K562 (cell line): ENCODE results near the gene MSI1. TPM values are rescaled to one million over a fixed set of nuclear protein-coding genes. Genes with fewer than 3 reads are reported as not detected.
A peak's percentile ranks its signal among the peaks of the same experiment; 100 is the strongest.

Experiments used
- ADNP ChIP-seq: fragments of 200-800 bp; sonication (Bioruptor generic); IDR thresholded peaks from 2 replicates; pipeline ENCODE4 v1.6.1; 2016; ENCODE audit warnings: missing genetic modification characterization, missing compliant biosample characterization
- BCOR ChIP-seq: fragments of 450-650 bp; IDR thresholded peaks from 2 replicates; pipeline ENCODE4 v1.6.1; 2016
- BMI1 ChIP-seq: fragments of 150-350 bp; IDR thresholded peaks from 2 replicates; pipeline ENCODE4 v1.6.1; 2014; ENCODE audit warnings: low read length
- CBFA2T2 ChIP-seq: fragments of 450-650 bp; conservative IDR thresholded peaks from 2 replicates; pipeline ENCODE4 v1.6.1; 2017; ENCODE audit warnings: mild to moderate bottlenecking
- CBX3 ChIP-seq, 2 experiments: IDR thresholded peaks; 1 replicate in 1 of 2; 2 replicates in 1 of 2; pipeline ENCODE4 v1.6.1; 2012; ENCODE audit warnings: inconsistent platforms in 2 of 2, low read length in 2 of 2, borderline replicate concordance in 1 of 2, control low read depth in 1 of 2
- CEBPB ChIP-seq: fragments of 450-650 bp; IDR thresholded peaks from 2 replicates; pipeline ENCODE4 v1.6.1; 2016; ENCODE audit warnings: missing genetic modification characterization, missing compliant biosample characterization
- CREM ChIP-seq: IDR thresholded peaks from 2 replicates; pipeline ENCODE4 v1.6.1; 2014; ENCODE audit warnings: antibody characterized with exemption, low read depth
- DDX20 ChIP-seq: fragments of 450-650 bp; IDR thresholded peaks from 2 replicates; pipeline ENCODE4 v1.6.1; 2016; ENCODE audit warnings: missing genetic modification characterization, low read depth, mild to moderate bottlenecking, missing compliant biosample characterization, moderate library complexity
- EZH2 ChIP-seq: IDR thresholded peaks from 2 replicates; pipeline ENCODE4 v1.6.1; 2012; ENCODE audit warnings: low read depth, mild to moderate bottlenecking, inconsistent platforms, low read length, borderline replicate concordance
- MAX ChIP-seq: sonication (generic); formaldehyde crosslinking; IDR thresholded peaks from 2 replicates; pipeline ENCODE4 v1.9.0; 2022; ENCODE audit warnings: mild to moderate bottlenecking, missing genetic modification reagents
- MTA2 ChIP-seq: fragments of 450-650 bp; IDR thresholded peaks from 2 replicates; pipeline ENCODE4 v1.6.1; 2016; ENCODE audit warnings: low read depth
- NR2F6 ChIP-seq: fragments of 450-650 bp; formaldehyde crosslinking; IDR thresholded peaks from 2 replicates; pipeline ENCODE4 v1.4.0; 2020; ENCODE audit warnings: mild to moderate bottlenecking
- SLC30A9 ChIP-seq: fragments of 250-450 bp; sonication (Bioruptor Pico); IDR thresholded peaks from 2 replicates; pipeline ENCODE4 v1.8.0; 2022; ENCODE audit warnings: mild to moderate bottlenecking, moderate library complexity
- SNIP1 ChIP-seq: fragments of 450-650 bp; IDR thresholded peaks from 2 replicates; pipeline ENCODE4 v1.7.1; 2017; ENCODE audit warnings: low read depth, mild to moderate bottlenecking
- TAF9B ChIP-seq: fragments of 450-650 bp; IDR thresholded peaks from 2 replicates; pipeline ENCODE4 v1.6.1; 2018; ENCODE audit warnings: mild to moderate bottlenecking; ENCODE audit not compliant: partially characterized antibody
- TARDBP ChIP-seq: fragments of 450-650 bp; IDR thresholded peaks from 2 replicates; pipeline ENCODE4 v1.6.1; 2016
- TEAD4 ChIP-seq, 2 experiments: sonication (generic) in 1 of 2; formaldehyde crosslinking in 1 of 2; IDR thresholded peaks; 2 replicates each; pipeline versions ENCODE4 v1.6.1 to v1.8.0; 2012 to 2022; ENCODE audit warnings: borderline replicate concordance in 1 of 2, inconsistent platforms in 1 of 2, low read length in 1 of 2, mild to moderate bottlenecking in 1 of 2, missing genetic modification reagents in 1 of 2
- TSC22D4 ChIP-seq: fragments of 450-650 bp; IDR thresholded peaks from 2 replicates; pipeline ENCODE4 v1.6.1; 2016; ENCODE audit warnings: missing genetic modification characterization, missing biosample characterization, control low read depth
- USF2 ChIP-seq: sonication (generic); formaldehyde crosslinking; IDR thresholded peaks from 2 replicates; pipeline ENCODE4 v1.5.0; 2020; ENCODE audit warnings: missing genetic modification reagents
- ZC3H4 ChIP-seq: sonication (generic); formaldehyde crosslinking; IDR thresholded peaks from 2 replicates; pipeline ENCODE4 v1.9.0; 2021; ENCODE audit warnings: missing genetic modification reagents, borderline replicate concordance
- ZNF511 ChIP-seq: sonication (generic); formaldehyde crosslinking; IDR thresholded peaks from 2 replicates; pipeline ENCODE4 v1.8.0; 2022; ENCODE audit warnings: mild to moderate bottlenecking, missing genetic modification reagents
- ZNF584 ChIP-seq: fragments of 200-800 bp; sonication (Bioruptor generic); IDR thresholded peaks from 2 replicates; pipeline ENCODE4 v1.6.1; 2016; ENCODE audit warnings: low read depth, mild to moderate bottlenecking, missing genetic modification characterization, missing compliant biosample characterization
- ZNF707 ChIP-seq: fragments of 250-450 bp; sonication (Bioruptor Pico); conservative IDR thresholded peaks from 2 replicates; pipeline ENCODE4 v1.8.0; 2022; ENCODE audit warnings: inconsistent platforms, mild to moderate bottlenecking, moderate library complexity
- ZNF79 ChIP-seq: fragments of 250-450 bp; sonication (Bioruptor Pico); IDR thresholded peaks from 2 replicates; pipeline ENCODE4 v1.4.0; 2020; ENCODE audit warnings: low read depth, mild to moderate bottlenecking, moderate library complexity
- polyA plus RNA-seq, 8 experiments: library from polyadenylated mRNA; depleted of rRNA in 4 of 8; stranded (reverse) in 5 of 8; unstranded in 3 of 8; fragments of >200 nt; fragmentation: Nextera tagmentation in 2 of 8; fragmentation: Illumina TruSeq in 1 of 8; extraction: Ambion mirVana in 2 of 8; extraction: Trizol in 1 of 8; gene quantifications; 2 replicates each; pipeline versions ENCODE4 v1.2.1 to v1.2.3, GENCODE V29; 2011 to 2014; ENCODE audit warnings: inconsistent platforms in 1 of 8, missing spikeins in 1 of 8
- total RNA-seq, 7 experiments: library from RNA; depleted of rRNA in 6 of 7; stranded (reverse); fragments of >200 nt in 6 of 7; fragmentation: Illumina TruSeq in 2 of 7; extraction: Trizol in 2 of 7; gene quantifications; 2 replicates each; pipeline versions ENCODE4 v1.2.1 to v1.2.3, GENCODE V29; 2011 to 2021; ENCODE audit warnings: low replicate concordance in 1 of 7
- TF ChIP-seq, protein P1 (sequence below): sonication (generic); formaldehyde crosslinking; IDR thresholded peaks from 2 replicates; pipeline ENCODE4 v1.8.0; 2023; ENCODE audit warnings: missing genetic modification reagents, mild to moderate bottlenecking, borderline replicate concordance

The MSI1 gene
- total and polyA plus RNA-seq, 9 of the 15 experiments (the other 6 are each of a cell fraction or from before 2014, with no cell fraction given) = 0.16 TPM; not detected in 8

GRCh38 chr12:120356567-120357030 is 12.4 kb downstream of the MSI1 start (continued):
- TF ChIP-seq, protein P1, sequence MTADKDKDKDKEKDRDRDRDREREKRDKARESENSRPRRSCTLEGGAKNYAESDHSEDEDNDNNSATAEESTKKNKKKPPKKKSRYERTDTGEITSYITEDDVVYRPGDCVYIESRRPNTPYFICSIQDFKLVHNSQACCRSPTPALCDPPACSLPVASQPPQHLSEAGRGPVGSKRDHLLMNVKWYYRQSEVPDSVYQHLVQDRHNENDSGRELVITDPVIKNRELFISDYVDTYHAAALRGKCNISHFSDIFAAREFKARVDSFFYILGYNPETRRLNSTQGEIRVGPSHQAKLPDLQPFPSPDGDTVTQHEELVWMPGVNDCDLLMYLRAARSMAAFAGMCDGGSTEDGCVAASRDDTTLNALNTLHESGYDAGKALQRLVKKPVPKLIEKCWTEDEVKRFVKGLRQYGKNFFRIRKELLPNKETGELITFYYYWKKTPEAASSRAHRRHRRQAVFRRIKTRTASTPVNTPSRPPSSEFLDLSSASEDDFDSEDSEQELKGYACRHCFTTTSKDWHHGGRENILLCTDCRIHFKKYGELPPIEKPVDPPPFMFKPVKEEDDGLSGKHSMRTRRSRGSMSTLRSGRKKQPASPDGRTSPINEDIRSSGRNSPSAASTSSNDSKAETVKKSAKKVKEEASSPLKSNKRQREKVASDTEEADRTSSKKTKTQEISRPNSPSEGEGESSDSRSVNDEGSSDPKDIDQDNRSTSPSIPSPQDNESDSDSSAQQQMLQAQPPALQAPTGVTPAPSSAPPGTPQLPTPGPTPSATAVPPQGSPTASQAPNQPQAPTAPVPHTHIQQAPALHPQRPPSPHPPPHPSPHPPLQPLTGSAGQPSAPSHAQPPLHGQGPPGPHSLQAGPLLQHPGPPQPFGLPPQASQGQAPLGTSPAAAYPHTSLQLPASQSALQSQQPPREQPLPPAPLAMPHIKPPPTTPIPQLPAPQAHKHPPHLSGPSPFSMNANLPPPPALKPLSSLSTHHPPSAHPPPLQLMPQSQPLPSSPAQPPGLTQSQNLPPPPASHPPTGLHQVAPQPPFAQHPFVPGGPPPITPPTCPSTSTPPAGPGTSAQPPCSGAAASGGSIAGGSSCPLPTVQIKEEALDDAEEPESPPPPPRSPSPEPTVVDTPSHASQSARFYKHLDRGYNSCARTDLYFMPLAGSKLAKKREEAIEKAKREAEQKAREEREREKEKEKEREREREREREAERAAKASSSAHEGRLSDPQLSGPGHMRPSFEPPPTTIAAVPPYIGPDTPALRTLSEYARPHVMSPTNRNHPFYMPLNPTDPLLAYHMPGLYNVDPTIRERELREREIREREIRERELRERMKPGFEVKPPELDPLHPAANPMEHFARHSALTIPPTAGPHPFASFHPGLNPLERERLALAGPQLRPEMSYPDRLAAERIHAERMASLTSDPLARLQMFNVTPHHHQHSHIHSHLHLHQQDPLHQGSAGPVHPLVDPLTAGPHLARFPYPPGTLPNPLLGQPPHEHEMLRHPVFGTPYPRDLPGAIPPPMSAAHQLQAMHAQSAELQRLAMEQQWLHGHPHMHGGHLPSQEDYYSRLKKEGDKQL = no peak
- TF ChIP-seq TAF9B (no peak), SLC30A9 (no peak), BCOR (no peak), NR2F6 (CRISPR knock-in tag) (no peak), DDX20 (tag) (no peak), TSC22D4 (no peak), ZNF707 (CRISPR knock-in tag) (no peak), MTA2 (no peak), CBFA2T2 (no peak), ADNP (tag) (no peak), BMI1 (no peak), EZH2 (no peak), ZC3H4 (CRISPR knock-in tag) (no peak), CBX3 (IDR thresholded peaks at IDR 0.05; ENCODE audit: borderline replicate concordance in 1 of 2, low read length in 2 of 2) (no peak; a peak in 1 of 3 replicates), TARDBP (no peak), USF2 (CRISPR knock-in tag) (no peak), ZNF79 (CRISPR knock-in tag) (no peak), ZNF584 (CRISPR knock-in tag) (no peak), ZNF511 (CRISPR knock-in tag) (peak; percentile 83; the same call in 1 of the 2 replicates), SNIP1 (no peak), TEAD4 (IDR thresholded peaks at IDR 0.05; ENCODE audit: low read length) (peak; percentile 48), TEAD4 (CRISPR knock-in tag; IDR thresholded peaks at IDR 0.05; ENCODE audit: borderline replicate concordance) (no peak), MAX (CRISPR knock-in tag) (peak; percentile 59), CREM (0 out of 2 replicates have a peak, but pooled peaks have one; percentile 53), CEBPB (no peak)
